HG03457 (cell line): ENCODE data around the gene TUBG1.

Experiments
- ATAC-seq: cut with Tn5 transposase; IDR thresholded peaks from one replicate; pipeline ENCODE4 v1.9.1; 2021; ENCODE audit warnings: moderate number of reproducible peaks; ENCODE audit not compliant: unreplicated experiment

Gene TUBG1

DNA sequence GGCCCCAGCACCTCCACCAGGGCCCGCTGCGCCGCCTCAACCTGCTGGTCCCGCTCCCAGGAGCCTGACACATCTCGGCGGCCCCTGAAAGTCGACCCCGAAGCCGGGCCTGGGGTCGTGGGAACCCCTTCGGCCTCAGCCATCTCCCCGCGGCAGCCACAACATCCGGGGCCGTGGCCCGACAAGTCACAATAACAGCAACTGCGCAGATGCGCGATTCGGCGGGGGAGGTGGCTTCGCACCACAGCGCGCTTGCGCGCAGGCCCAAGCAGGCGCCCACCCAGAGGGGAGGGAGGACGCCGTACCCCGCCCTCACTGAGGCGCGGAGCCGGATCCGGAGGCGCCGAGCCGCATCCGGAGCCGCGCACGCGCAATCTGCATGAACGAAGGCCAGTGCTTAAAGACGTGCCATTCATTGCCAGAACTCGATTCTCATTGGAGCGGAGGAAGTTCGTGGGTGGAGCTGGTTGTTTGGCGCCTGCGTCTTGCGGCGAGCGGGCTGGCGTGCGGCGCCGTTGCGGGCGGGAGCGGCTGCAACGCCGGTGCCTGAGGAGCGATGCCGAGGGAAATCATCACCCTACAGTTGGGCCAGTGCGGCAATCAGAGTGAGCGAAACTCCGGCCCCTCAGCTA lies at the start of gene TUBG1, which contains the start of gene RETREG3:
TSS of gene TUBG1 (plus strand) at position 502 of the 632 bp plus-strand sequence. CDS start at position 557, 55 bp downstream.
TSS of gene RETREG3 (minus strand) at position 193 of the 632 bp plus-strand sequence. CDS start at position 143, 50 bp downstream.
- peak; percentile 65 for ATAC-seq

GRCh38 chr17:42560246-42560645 lies 49.2 kb upstream of the TUBG1 start:
- ATAC-seq, result no peak

GRCh38 chr17:42561897-42562387 lies 47.5 kb upstream of the TUBG1 start, which contains the start of gene COASY:
Gene COASY (plus strand): TSS chr17:42562148. CDS start chr17:42562623, 475 bp downstream.
- no peak for ATAC-seq

GRCh38 chr17:42562388-42563142 lies 46.9 kb upstream of the TUBG1 start:
- no peak for ATAC-seq

- ATAC-seq, result no peak
Measured at GRCh38 chr17:42563143-42563509, 46.4 kb upstream of the TUBG1 start.

GRCh38 chr17:42563543-42563942 lies 45.9 kb upstream of the TUBG1 start:
- ATAC-seq, result no peak

DNA sequence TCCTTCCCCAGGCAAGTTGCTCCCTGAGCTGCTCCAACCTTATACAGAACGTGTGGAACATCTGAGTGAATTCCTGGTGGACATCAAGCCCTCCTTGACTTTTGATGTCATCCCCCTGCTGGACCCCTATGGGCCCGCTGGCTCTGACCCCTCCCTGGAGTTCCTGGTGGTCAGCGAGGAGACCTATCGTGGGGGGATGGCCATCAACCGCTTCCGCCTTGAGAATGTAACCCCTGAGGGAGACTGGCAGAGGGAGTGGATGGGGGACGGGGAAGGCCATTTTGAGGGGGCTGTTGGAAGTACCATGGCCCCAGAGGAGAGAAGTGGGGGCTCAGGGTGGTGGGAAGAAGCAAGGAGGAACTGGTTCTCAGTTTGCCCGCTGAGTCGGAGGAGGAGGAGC lies 45.5 kb upstream of the TUBG1 start:
- no peak for ATAC-seq

GRCh38 chr17:42564815-42565522 lies 44.5 kb upstream of the TUBG1 start:
- no peak for ATAC-seq

DNA sequence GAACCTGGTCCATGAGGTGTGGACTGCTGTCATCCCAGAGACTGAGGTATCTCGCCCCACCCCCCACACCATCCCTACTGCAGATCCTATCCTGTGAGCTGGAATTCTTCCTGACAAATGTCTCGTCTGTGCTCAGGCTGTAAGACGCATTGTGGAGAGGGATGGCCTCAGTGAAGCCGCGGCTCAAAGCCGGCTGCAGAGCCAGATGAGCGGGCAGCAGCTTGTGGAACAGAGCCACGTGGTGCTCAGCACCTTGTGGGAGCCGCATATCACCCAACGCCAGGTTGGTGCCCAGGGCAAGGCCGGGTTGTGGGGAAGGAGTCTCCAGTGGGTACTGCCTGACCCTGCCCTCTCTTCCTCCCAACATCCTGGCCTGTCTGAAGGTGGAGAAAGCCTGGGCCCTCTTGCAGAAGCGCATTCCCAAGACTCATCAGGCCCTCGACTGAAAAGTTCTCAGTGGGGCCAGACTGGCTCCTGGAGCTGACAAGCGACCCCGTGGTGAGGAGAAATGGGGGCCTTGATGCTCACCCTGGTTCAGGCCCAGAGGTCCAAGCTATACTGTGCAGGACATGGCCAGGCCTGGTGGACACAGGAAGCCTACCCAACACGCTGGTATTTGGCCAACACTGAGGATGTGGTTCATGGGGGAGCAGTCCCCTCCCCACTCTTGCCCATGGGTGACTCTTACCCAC lies 43.8 kb upstream of the TUBG1 start:
- no peak for ATAC-seq

- ATAC-seq, result no peak
Measured at GRCh38 chr17:42566215-42566882, 43.1 kb upstream of the TUBG1 start.

DNA sequence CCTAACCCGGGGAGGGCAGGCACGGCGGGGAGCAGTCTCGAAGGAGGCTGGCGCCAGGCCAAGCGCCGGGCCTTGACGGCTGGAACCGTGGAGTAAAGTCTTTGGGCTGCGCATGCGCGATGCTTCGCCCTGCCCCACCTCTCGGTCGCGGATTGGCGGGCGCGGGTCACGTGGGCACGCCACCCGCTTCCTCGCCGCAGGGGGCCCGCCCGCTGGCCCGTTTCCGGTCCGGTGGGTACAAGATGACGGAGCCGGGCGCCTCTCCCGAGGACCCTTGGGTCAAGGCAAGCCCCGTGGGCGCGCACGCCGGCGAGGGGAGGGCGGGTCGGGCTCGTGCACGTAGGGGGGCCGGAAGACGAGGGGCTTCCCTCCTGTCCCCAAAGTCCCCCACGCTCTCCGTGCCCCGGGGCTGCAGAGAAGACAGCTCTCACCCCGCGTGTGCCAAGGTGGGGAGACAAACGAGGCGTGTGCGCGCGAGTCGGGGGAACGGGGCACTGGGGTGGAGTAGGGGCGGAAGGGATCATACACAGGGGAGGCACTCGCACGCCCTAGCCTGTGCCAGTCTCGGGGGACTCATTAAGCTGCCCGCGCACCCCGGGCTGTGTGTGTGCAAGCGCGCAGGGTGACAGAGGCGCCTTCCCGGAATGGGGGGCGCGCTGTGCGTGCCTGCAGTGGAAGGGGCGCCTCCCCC lies 42.5 kb upstream of the TUBG1 start, which contains the start of gene MLX:
TSS of gene MLX (plus strand) at position 218 of the 691 bp plus-strand sequence. CDS start at position 243, 25 bp downstream.
- ATAC-seq, result no peak

- ATAC-seq, result no peak
Measured at GRCh38 chr17:42568341-42569111, 41.0 kb upstream of the TUBG1 start.

- ATAC-seq, result no peak
Measured at GRCh38 chr17:42571435-42572225, 37.9 kb upstream of the TUBG1 start.

- ATAC-seq, result no peak
Measured at GRCh38 chr17:42573095-42573494, 36.4 kb upstream of the TUBG1 start.

DNA sequence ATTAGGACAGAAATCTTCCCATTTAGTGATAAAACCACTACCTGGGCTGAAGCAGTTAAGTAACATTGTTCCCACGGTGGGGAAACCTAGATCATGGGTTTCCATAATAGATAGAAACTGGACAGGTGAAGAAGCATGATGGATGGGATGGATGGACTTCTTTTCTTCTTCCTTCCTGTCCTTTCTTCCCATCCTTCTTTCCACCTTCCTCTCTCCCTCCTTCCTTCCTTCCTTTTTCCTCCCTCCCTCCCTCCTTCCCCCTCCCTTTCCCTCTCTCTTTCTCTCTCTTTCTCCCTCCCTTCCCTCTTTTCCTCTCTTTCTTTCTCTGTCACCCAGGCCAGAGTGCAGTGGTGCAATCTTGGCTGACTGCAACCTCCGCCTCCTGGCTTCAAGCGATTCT lies 35.0 kb upstream of the TUBG1 start:
- no peak for ATAC-seq

GRCh38 chr17:42577140-42577531 lies 32.3 kb upstream of the TUBG1 start:
- ATAC-seq, result peak; percentile 3

DNA sequence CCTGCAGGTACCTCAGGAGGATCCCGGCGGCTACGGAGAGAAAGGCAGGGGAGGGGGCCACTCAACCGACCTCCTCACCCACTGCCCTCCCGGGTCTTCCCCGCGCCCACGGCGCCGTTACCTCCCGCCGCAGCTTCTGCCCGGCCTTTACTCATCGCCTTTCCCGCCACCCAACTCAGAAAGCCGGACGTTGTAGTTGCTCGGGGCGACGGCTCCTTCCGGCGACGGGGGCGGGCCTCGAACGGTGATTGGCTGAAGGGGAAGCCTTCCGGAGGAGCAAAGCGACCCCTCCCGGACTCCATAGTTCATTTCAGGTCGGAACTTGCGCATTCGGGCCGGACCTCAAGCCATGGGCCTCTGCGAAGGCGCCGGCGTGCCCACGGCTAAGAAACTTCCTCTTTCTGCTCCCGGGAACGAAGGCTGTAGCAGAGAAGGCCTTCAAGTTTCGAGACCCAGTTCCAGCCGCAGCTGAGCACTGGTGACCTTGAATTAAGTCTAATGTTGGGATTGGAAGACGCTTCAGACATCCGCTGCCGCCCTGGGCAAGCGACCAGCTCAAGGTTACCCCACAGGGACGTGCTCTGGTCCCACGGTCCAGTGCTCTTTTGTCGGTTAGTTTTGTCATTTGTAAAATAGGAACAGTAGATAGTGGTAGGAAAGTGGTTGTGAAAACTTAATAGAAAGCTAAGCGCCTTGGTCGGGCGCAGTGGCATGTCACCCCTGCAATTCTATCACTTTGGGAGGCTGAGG lies 31.8 kb upstream of the TUBG1 start, which contains the start of gene PSMC3IP:
TSS of gene PSMC3IP (minus strand) at position 198 of the 750 bp plus-strand sequence. CDS start at position 155, 43 bp downstream.
- peak; percentile 46 for ATAC-seq
